OCI-LY1 (cell line): ENCODE results near the gene PRKG1.

Experiments
- EZH2 ChIP-seq: fragments of 200-600 bp; sonication (generic), shearing (Covaris generic); IDR thresholded peaks from 2 replicates; pipeline ENCODE4 v1.8.0; 2017; ENCODE audit warnings: borderline replicate concordance, mixed run types, mild to moderate bottlenecking, antibody characterized with exemption, low read length, moderate library complexity, mixed read lengths
- TF ChIP-seq, protein P1 (sequence below): fragments of 200-600 bp; sonication (generic), shearing (Covaris generic); IDR thresholded peaks from 2 replicates; pipeline ENCODE4 v1.5.1; 2017; ENCODE audit warnings: mild to moderate bottlenecking, antibody characterized with exemption, low read length, moderate library complexity, mixed read lengths

DNA sequence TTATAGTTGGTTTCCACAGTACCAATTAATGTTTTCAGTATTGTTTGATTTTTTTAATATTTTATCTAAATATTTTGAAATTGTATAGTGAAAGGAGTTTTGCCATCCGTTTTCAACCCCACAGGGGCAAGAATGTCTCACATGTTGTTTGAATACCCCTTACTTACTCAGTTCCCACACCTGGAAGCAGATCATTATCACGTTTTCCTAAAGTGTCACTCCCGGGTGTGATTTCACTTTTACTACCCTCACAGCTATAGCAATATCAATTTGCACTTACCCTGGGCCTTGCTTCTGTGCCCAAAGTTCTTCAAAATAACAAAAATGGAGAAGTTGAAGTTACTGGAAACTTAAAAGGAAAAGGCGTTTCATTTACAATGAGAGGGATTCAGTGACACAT, 397.0 kb downstream of the PRKG1 start:
- TF ChIP-seq, protein P1, sequence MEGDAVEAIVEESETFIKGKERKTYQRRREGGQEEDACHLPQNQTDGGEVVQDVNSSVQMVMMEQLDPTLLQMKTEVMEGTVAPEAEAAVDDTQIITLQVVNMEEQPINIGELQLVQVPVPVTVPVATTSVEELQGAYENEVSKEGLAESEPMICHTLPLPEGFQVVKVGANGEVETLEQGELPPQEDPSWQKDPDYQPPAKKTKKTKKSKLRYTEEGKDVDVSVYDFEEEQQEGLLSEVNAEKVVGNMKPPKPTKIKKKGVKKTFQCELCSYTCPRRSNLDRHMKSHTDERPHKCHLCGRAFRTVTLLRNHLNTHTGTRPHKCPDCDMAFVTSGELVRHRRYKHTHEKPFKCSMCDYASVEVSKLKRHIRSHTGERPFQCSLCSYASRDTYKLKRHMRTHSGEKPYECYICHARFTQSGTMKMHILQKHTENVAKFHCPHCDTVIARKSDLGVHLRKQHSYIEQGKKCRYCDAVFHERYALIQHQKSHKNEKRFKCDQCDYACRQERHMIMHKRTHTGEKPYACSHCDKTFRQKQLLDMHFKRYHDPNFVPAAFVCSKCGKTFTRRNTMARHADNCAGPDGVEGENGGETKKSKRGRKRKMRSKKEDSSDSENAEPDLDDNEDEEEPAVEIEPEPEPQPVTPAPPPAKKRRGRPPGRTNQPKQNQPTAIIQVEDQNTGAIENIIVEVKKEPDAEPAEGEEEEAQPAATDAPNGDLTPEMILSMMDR: no peak
- no peak for TF ChIP-seq EZH2
